Panc1 (cell line): ENCODE results near the gene HIPK4. TPM values are rescaled to one million over a fixed set of nuclear protein-coding genes. Genes with fewer than 3 reads are reported as not detected.
"Not testable (repeated sequence)": the region's sequence is repeated elsewhere in the genome, so short reads cannot be mapped to it uniquely, and the experiment has no call there.

Experiments
- ATAC-seq: fragments of 200-7000 bp; cut with Tn5 transposase; 2 replicates; pipeline ENCODE4 v1.9.1; 2020; ENCODE audit warnings: mild to moderate bottlenecking, moderate library complexity
- BruUV-seq: library from RNA; stranded (reverse); fragments of 400-500 nt; replicated peaks from 2 replicates; lab custom pipeline; 2021; lab: Mats Ljungman, UMichigan
- CTCF ChIA-PET: fragments of 300-600 bp; sonication (Branson Sonifier 250); formaldehyde crosslinking; loops from one replicate; lab custom pipeline; 2022; ENCODE audit warnings: antibody characterized with exemption; lab: Charles Lee
- POLR2A ChIA-PET: fragments of 300-600 bp; sonication (Branson Sonifier 250); formaldehyde crosslinking; loops from one replicate; lab custom pipeline; 2022; ENCODE audit warnings: antibody characterized with exemption; lab: Charles Lee
- DNase-seq: peaks from one replicate; pipeline ENCODE4 v3.0.0-alpha.2; 2010; ENCODE audit warnings: low read depth, low spot score
- H3K27ac ChIP-seq: 2 replicates; pipeline ENCODE4 v1.5.1; 2011; ENCODE audit warnings: mild to moderate bottlenecking, low read length, inconsistent platforms
- H3K27me3 ChIP-seq: fragments of 200-500 bp; sonication (Bioruptor generic); 2 replicates; pipeline ENCODE4 v1.6.0; 2014; ENCODE audit warnings: low read length, inconsistent platforms; ENCODE audit not compliant: control insufficient read depth, insufficient read depth
- H3K36me3 ChIP-seq: fragments of 200-500 bp; sonication (Bioruptor generic); 2 replicates; pipeline ENCODE4 v1.5.1; 2014; ENCODE audit warnings: inconsistent platforms, mild to moderate bottlenecking, low read length, moderate library complexity; ENCODE audit not compliant: control insufficient read depth, insufficient read depth
- H3K4me1 ChIP-seq: 2 replicates; pipeline ENCODE4 v1.5.1; 2011; ENCODE audit warnings: inconsistent platforms, mild to moderate bottlenecking, low read length, moderate library complexity; ENCODE audit not compliant: control insufficient read depth, insufficient read depth
- H3K4me3 ChIP-seq, 2 experiments: 2 replicates each; pipeline ENCODE4 v1.5.1; 2011 to 2012; ENCODE audit warnings: low read depth in 2 of 2, low read length in 2 of 2, mild to moderate bottlenecking in 2 of 2, inconsistent platforms in 1 of 2, moderate library complexity in 1 of 2
- H3K9me3 ChIP-seq: fragments of 200-500 bp; sonication (Bioruptor generic); 2 replicates; pipeline ENCODE4 v1.5.1; 2014; ENCODE audit warnings: low read depth, mild to moderate bottlenecking, inconsistent platforms, low read length, moderate library complexity; ENCODE audit not compliant: control insufficient read depth, insufficient read depth
- CTCF ChIP-seq: fragments of 450-650 bp; IDR thresholded peaks from 2 replicates; pipeline ENCODE4 v1.5.1; 2017; ENCODE audit warnings: mild to moderate bottlenecking
- POLR2AphosphoS5 ChIP-seq: IDR thresholded peaks from 2 replicates; pipeline ENCODE4 v1.6.1; 2012; ENCODE audit warnings: mild to moderate bottlenecking, low read depth, low read length, moderate library complexity
- REST ChIP-seq, 2 experiments: IDR thresholded peaks; 2 replicates each; pipeline ENCODE4 v1.6.1; 2011 to 2012; ENCODE audit warnings: low read depth in 2 of 2, control low read depth in 1 of 2, low read length in 1 of 2, mild to moderate bottlenecking in 1 of 2, moderate library complexity in 1 of 2; ENCODE audit not compliant: insufficient read depth in 1 of 2
- SIN3A ChIP-seq: IDR thresholded peaks from 2 replicates; pipeline ENCODE4 v1.6.1; 2012; ENCODE audit warnings: low read depth, mild to moderate bottlenecking, low read length, moderate library complexity, borderline replicate concordance; ENCODE audit not compliant: insufficient read depth
- TCF7L2 ChIP-seq: IDR thresholded peaks from 2 replicates; pipeline ENCODE4 v1.6.1; 2011; ENCODE audit warnings: mild to moderate bottlenecking, low read depth, low read length, inconsistent platforms
- in situ Hi-C: cut with HindIII; loops from 2 replicates; pipeline ENCODE4 v1.10.0; 2016; ENCODE audit warnings: low sequenced_read_pairs, low pct_unique_long_range_greater_than_20kb
- intact Hi-C: fragments of 100-400 bp; cut with micrococcal nuclease; formaldehyde crosslinking; loops from one replicate; pipeline ENCODE4 v1.10.0; 2022; ENCODE audit not compliant: unreplicated experiment
- total RNA-seq: library from RNA; stranded (reverse); gene quantifications from one replicate; pipeline ENCODE4 v1.2.1, GENCODE V29; 2021; ENCODE audit not compliant: unreplicated experiment

The HIPK4 gene
- total RNA-seq, 1 experiment from 2014 or later = 0.13 TPM

GRCh38 chr19:40431698-40432097, 41.7 kb upstream of the HIPK4 start:
- H3K27ac ChIP-seq = 0 out of 2 replicates have a peak overlapping the region, but pooled peaks have one; percentile 44
- no TSS peak for BruUV-seq
- DNase-seq (no peak), ATAC-seq (no peak)
- ChIA-PET CTCF (no interaction called here), POLR2A (interaction anchor here (0.6 kb wide), 1 partner anchor 134 kb away, joined by 5 read pairs; no protein-coding TSS in a partner anchor)
- in situ Hi-C loops = no loop called here
- no peaks in the 10 kb centered on the region for H3K9me3 ChIP-seq
- H3K27me3 ChIP-seq = no peaks in the 10 kb centered on the region
- H3K36me3 ChIP-seq = no peaks in the 10 kb centered on the region
- intact Hi-C loops = no loop called here
- TF ChIP-seq CTCF = no peak
- no peak for TF ChIP-seq TCF7L2
- no peak for TF ChIP-seq REST (IDR thresholded peaks at IDR 0.05; ENCODE audit: insufficient read depth in 1 of 2, low read depth in 2 of 2, low read length in 1 of 2)
- TF ChIP-seq SIN3A = no peak
- TF ChIP-seq POLR2AphosphoS5 = no peak
- H3K4me1 ChIP-seq = peaks cover 6% of the 10 kb centered on the region
- no peak overlapping the region for H3K4me3 ChIP-seq

- BruUV-seq, H3K27ac ChIP-seq, in situ Hi-C loops, ATAC-seq, DNase-seq, H3K36me3 ChIP-seq, H3K9me3 ChIP-seq, H3K27me3 ChIP-seq, H3K4me3 ChIP-seq, intact Hi-C loops, H3K4me1 ChIP-seq, CTCF ChIA-PET: not testable (repeated sequence)
- POLR2A ChIA-PET = interaction anchor here (0.6 kb wide), 1 partner anchor 885 kb away, joined by 4 read pairs; no protein-coding TSS in a partner anchor
Observed at GRCh38 chr19:40430242-40430641, 40.3 kb upstream of the HIPK4 start.

- in situ Hi-C loops, H3K36me3 ChIP-seq, ATAC-seq, H3K4me3 ChIP-seq, H3K4me1 ChIP-seq, BruUV-seq, H3K27me3 ChIP-seq, H3K27ac ChIP-seq, H3K9me3 ChIP-seq, POLR2A ChIA-PET, DNase-seq, intact Hi-C loops: not testable (repeated sequence)
- CTCF ChIA-PET = interaction anchor here (0.6 kb wide), 1 partner anchor 1135 kb away, joined by 4 read pairs; no protein-coding TSS in a partner anchor
Observed at GRCh38 chr19:40428197-40428596, 38.2 kb upstream of the HIPK4 start.
